WTC11 (cell line): ENCODE data around the gene SIGLEC1.

Source experiments
- CREB1 ChIP-seq: sonication (generic); formaldehyde crosslinking; IDR thresholded peaks from 2 replicates; pipeline ENCODE4 v1.8.0; 2023; ENCODE audit warnings: mild to moderate bottlenecking, missing genetic modification reagents
- NR3C1 ChIP-seq: sonication (generic); formaldehyde crosslinking; conservative IDR thresholded peaks from 2 replicates; pipeline ENCODE4 v1.8.1; 2023; ENCODE audit warnings: low read depth, mild to moderate bottlenecking, missing genetic modification reagents
- SP1 ChIP-seq: sonication (generic); formaldehyde crosslinking; conservative IDR thresholded peaks from 2 replicates; pipeline ENCODE4 v1.8.1; 2022; ENCODE audit warnings: missing genetic modification reagents
- TEAD1 ChIP-seq: sonication (generic); formaldehyde crosslinking; IDR thresholded peaks from 2 replicates; pipeline ENCODE4 v1.8.0; 2022; ENCODE audit warnings: mild to moderate bottlenecking, missing genetic modification reagents
- ZBTB21 ChIP-seq: sonication (generic); formaldehyde crosslinking; IDR thresholded peaks from 2 replicates; pipeline ENCODE4 v1.8.1; 2023; ENCODE audit warnings: mild to moderate bottlenecking, missing genetic modification reagents, borderline replicate concordance
- TF ChIP-seq, protein P1 (sequence below): fragments of 200-600 bp; IDR thresholded peaks from 2 replicates; pipeline ENCODE4 v1.8.0; 2022; ENCODE audit warnings: antibody characterized with exemption
- TF ChIP-seq, protein P2 (sequence below): sonication (generic); formaldehyde crosslinking; IDR thresholded peaks from 2 replicates; pipeline ENCODE4 v1.8.1; 2023; ENCODE audit warnings: mild to moderate bottlenecking, moderate library complexity, missing genetic modification reagents
- TF ChIP-seq, protein P3 (sequence below): sonication (generic); formaldehyde crosslinking; IDR thresholded peaks from 2 replicates; pipeline ENCODE4 v1.8.1; 2023; ENCODE audit warnings: mild to moderate bottlenecking, missing genetic modification reagents, moderate library complexity
- TF ChIP-seq, protein P4 (sequence below): sonication (generic); formaldehyde crosslinking; IDR thresholded peaks from 2 replicates; pipeline ENCODE4 v1.8.1; 2023; ENCODE audit warnings: mild to moderate bottlenecking, missing genetic modification reagents

DNA sequence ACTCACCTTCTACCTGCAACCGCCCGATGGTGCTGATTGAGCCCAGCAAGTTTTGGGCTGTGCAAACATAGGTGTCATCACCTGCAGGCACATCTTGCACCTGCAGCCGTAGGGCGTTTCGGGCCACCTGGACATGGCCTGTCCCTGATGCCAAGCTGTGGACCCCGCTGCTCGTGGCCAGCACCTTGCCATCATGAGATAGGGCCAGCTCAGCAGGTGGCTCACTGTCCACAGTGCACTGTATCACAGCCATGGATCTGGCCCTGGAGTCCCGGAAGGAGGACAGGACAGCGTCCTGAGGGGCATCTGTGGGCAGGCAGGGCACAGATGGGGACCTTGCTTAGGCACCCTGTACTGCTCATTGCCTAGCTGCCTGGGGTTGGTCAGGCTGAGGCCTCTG lies 20.5 kb downstream of the SIGLEC1 start:
- TF ChIP-seq SP1 (CRISPR knock-in tag), result no peak
- TF ChIP-seq, protein P1, sequence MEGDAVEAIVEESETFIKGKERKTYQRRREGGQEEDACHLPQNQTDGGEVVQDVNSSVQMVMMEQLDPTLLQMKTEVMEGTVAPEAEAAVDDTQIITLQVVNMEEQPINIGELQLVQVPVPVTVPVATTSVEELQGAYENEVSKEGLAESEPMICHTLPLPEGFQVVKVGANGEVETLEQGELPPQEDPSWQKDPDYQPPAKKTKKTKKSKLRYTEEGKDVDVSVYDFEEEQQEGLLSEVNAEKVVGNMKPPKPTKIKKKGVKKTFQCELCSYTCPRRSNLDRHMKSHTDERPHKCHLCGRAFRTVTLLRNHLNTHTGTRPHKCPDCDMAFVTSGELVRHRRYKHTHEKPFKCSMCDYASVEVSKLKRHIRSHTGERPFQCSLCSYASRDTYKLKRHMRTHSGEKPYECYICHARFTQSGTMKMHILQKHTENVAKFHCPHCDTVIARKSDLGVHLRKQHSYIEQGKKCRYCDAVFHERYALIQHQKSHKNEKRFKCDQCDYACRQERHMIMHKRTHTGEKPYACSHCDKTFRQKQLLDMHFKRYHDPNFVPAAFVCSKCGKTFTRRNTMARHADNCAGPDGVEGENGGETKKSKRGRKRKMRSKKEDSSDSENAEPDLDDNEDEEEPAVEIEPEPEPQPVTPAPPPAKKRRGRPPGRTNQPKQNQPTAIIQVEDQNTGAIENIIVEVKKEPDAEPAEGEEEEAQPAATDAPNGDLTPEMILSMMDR, result no peak
- TF ChIP-seq, protein P2, sequence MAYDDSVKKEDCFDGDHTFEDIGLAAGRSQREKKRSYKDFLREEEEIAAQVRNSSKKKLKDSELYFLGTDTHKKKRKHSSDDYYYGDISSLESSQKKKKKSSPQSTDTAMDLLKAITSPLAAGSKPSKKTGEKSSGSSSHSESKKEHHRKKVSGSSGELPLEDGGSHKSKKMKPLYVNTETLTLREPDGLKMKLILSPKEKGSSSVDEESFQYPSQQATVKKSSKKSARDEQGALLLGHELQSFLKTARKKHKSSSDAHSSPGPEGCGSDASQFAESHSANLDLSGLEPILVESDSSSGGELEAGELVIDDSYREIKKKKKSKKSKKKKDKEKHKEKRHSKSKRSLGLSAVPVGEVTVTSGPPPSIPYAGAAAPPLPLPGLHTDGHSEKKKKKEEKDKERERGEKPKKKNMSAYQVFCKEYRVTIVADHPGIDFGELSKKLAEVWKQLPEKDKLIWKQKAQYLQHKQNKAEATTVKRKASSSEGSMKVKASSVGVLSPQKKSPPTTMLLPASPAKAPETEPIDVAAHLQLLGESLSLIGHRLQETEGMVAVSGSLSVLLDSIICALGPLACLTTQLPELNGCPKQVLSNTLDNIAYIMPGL, result no peak
- TF ChIP-seq, protein P3, sequence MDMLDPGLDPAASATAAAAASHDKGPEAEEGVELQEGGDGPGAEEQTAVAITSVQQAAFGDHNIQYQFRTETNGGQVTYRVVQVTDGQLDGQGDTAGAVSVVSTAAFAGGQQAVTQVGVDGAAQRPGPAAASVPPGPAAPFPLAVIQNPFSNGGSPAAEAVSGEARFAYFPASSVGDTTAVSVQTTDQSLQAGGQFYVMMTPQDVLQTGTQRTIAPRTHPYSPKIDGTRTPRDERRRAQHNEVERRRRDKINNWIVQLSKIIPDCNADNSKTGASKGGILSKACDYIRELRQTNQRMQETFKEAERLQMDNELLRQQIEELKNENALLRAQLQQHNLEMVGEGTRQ, result no peak
- TF ChIP-seq CREB1 (CRISPR knock-in tag), result no peak
- TF ChIP-seq NR3C1 (CRISPR knock-in tag), result no peak
- TF ChIP-seq TEAD1 (CRISPR knock-in tag), result no peak
- TF ChIP-seq ZBTB21, result no peak
- TF ChIP-seq, protein P4, sequence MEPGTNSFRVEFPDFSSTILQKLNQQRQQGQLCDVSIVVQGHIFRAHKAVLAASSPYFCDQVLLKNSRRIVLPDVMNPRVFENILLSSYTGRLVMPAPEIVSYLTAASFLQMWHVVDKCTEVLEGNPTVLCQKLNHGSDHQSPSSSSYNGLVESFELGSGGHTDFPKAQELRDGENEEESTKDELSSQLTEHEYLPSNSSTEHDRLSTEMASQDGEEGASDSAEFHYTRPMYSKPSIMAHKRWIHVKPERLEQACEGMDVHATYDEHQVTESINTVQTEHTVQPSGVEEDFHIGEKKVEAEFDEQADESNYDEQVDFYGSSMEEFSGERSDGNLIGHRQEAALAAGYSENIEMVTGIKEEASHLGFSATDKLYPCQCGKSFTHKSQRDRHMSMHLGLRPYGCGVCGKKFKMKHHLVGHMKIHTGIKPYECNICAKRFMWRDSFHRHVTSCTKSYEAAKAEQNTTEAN (CRISPR knock-in tag), result no peak
